ENCODE measurements around the gene TTC24.

The TTC24 gene

DNA sequence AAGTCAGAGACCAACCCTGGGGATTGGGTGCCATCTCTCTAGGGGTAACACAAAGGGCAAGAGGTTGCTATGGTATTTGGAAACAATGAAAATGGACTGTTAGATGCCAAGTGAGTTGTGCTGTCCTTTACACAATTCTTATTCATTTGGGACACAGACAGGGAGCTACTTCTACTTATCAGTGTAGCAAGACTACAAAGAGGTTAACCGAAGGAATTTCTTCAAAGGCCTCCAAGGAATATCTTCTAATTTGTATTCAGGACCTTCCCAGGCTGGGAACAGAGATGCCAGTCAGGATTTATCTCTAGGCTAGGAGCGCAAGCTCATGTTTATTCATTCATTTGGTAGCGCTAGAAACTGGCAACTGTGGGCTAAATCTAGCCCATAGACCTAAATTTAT, 14.7 kb downstream of the TTC24 start:
- in situ Hi-C loops (cut with HindIII; ENCODE audit: low sequenced_read_pairs), result no loop called here
- TF ChIP-seq, protein P1, sequence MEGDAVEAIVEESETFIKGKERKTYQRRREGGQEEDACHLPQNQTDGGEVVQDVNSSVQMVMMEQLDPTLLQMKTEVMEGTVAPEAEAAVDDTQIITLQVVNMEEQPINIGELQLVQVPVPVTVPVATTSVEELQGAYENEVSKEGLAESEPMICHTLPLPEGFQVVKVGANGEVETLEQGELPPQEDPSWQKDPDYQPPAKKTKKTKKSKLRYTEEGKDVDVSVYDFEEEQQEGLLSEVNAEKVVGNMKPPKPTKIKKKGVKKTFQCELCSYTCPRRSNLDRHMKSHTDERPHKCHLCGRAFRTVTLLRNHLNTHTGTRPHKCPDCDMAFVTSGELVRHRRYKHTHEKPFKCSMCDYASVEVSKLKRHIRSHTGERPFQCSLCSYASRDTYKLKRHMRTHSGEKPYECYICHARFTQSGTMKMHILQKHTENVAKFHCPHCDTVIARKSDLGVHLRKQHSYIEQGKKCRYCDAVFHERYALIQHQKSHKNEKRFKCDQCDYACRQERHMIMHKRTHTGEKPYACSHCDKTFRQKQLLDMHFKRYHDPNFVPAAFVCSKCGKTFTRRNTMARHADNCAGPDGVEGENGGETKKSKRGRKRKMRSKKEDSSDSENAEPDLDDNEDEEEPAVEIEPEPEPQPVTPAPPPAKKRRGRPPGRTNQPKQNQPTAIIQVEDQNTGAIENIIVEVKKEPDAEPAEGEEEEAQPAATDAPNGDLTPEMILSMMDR (IDR thresholded peaks at IDR 0.05; ENCODE audit: low read depth, low read length, missing control alignments), result no peak
- no peak for DNase-seq (ENCODE audit: low read depth)
- no peak overlapping the region for H3K4me3 ChIP-seq (ENCODE audit: low read depth, low read length)

DNA sequence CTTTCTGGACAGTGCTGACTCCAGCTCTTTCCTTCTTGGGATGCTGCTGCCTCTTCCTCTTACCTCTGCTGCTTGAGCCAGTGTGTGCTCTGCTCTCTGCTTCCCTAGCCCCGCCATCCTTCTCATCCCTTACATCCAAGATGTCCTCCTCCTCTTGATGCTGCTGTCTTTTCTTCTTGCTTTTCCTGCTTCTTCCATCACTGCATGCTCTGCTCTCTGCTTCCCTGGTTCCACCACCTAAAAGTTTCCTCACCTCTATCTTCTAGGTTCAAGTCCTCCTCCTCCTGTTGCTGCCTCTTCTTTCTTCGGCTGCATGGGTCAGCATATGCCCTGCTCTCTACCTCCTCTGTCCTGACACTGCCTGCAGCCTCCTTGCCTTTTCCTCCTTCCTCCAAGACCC, 15.5 kb downstream of the TTC24 start:
- no peak overlapping the region for H3K4me3 ChIP-seq (ENCODE audit: low read depth, low read length)
- in situ Hi-C loops (cut with HindIII; ENCODE audit: low sequenced_read_pairs), result no loop called here
- no peak for DNase-seq (ENCODE audit: low read depth)
- TF ChIP-seq, protein P1 (IDR thresholded peaks at IDR 0.05; ENCODE audit: low read depth, low read length, missing control alignments), result no peak

DNA sequence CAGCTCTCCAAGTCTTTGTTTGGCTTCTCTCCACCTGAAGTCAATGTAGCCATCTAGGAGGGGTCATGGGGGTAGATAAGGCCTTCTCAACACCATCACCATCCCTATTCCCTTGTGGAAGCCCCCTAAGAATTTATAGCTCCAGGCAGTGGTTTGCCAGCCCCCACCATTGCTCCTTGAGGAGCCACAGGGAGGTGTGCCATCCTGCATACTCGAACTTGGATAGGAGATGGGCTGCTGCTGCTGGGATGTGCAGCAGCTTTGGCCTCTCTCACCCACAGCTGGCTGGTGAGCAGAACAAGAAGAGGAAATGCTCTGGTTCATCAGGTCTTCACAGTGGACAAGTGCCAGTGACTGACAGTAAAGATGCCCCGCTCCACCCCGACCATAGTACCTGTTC, 16.9 kb downstream of the TTC24 start:
- DNase-seq (ENCODE audit: low read depth), result no peak
- H3K4me3 ChIP-seq (ENCODE audit: low read depth, low read length), result no peak overlapping the region
- in situ Hi-C loops (cut with HindIII; ENCODE audit: low sequenced_read_pairs), result no loop called here
- TF ChIP-seq, protein P1 (IDR thresholded peaks at IDR 0.05; ENCODE audit: low read depth, low read length, missing control alignments), result no peak

DNA sequence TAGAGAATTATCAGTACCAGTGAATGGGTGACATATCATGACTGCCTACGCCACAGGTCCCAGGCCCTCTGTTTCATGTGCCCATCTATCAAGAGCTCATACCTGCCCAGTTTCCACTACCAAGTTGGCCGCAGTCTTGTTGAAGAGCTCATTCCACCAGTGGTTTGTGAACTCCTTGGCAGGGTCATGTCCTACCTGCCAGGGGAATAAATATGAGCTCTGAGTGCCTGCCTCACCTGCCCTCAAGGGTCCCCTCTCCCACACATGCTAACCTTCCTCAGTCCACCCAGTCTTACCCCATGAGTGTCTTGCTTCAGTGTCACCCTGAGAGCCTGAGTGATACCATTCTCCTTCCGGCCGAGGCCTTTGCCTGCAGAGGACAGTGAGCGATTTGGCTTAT, 18.6 kb downstream of the TTC24 start:
- H3K4me3 ChIP-seq (ENCODE audit: low read depth, low read length), result no peak overlapping the region
- TF ChIP-seq, protein P1 (IDR thresholded peaks at IDR 0.05; ENCODE audit: low read depth, low read length, missing control alignments), result no peak
- no peak for DNase-seq (ENCODE audit: low read depth)
- in situ Hi-C loops (cut with HindIII; ENCODE audit: low sequenced_read_pairs), result no loop called here

DNA sequence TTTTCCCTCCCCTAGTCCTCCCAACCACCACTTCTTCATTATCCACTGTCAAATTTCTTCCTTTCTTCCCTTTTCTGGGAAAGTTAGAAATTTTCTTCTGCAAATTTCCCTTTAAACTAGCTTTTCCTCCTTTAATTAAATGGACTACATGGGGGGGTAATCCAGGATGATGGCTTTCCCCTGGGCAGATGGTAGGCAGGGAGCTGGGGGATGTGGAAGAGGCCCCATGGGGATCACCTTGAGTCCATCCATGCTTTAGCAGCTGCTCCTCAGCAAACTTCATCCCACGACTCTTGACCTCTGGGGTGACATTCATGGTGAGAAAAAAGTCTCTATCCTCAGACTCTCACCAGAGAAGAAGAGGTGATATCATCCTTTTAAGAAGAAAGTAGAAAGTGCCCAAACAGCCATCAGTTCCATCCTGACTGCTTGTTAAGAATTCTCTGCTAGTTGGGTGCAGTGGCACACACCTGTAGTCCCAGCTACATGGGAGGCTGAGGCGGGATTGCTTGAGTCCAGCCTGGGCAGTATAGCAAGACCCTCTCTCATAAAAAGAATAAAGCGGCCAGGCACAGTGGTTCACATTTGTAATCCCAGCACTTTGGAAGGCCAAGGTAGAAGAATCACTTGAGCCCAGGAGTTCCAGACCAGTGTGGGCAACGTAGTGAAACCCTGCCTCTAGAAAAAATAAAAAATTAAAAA, 19.4 kb downstream of the TTC24 start:
- H3K4me3 ChIP-seq (ENCODE audit: low read depth, low read length), result no peak overlapping the region
- TF ChIP-seq, protein P1 (IDR thresholded peaks at IDR 0.05; ENCODE audit: low read depth, low read length, missing control alignments), result no peak
- in situ Hi-C loops (cut with HindIII; ENCODE audit: low sequenced_read_pairs), result no loop called here
- DNase-seq (ENCODE audit: low read depth), result no peak

DNA sequence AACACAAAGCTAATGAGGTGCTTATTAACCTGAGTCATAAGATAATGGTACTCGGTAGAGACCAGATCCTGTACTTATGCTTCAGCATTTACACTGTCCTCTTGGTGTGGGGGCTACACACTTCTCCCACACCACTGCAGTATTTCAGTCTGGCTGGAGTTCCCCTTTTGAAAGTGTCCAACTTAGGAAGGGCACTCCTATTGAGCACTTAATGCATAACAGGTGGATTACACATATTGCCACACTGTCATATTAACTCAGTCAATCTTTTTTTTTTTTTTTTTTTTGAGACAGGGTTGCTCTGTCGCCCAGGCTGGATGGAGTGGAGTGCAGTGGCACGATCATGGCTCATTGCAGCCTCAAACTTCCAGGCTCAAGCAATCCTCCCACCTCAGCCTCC, 20.3 kb downstream of the TTC24 start:
- TF ChIP-seq, protein P1 (IDR thresholded peaks at IDR 0.05; ENCODE audit: low read depth, low read length, missing control alignments), result no peak
- in situ Hi-C loops (cut with HindIII; ENCODE audit: low sequenced_read_pairs), result no loop called here
- DNase-seq (ENCODE audit: low read depth), result no peak
- no peak overlapping the region for H3K4me3 ChIP-seq (ENCODE audit: low read depth, low read length)
